NCI-H345 treated with DMSO at 0.1 percent for 48 hours (cell line): ENCODE results near the gene HSF4.

Experiments
- DNase-seq: peaks from one replicate; lab custom pipeline; 2025; ENCODE audit not compliant: unreplicated experiment; lab: John Stamatoyannopoulos, UW

Gene HSF4

DNA sequence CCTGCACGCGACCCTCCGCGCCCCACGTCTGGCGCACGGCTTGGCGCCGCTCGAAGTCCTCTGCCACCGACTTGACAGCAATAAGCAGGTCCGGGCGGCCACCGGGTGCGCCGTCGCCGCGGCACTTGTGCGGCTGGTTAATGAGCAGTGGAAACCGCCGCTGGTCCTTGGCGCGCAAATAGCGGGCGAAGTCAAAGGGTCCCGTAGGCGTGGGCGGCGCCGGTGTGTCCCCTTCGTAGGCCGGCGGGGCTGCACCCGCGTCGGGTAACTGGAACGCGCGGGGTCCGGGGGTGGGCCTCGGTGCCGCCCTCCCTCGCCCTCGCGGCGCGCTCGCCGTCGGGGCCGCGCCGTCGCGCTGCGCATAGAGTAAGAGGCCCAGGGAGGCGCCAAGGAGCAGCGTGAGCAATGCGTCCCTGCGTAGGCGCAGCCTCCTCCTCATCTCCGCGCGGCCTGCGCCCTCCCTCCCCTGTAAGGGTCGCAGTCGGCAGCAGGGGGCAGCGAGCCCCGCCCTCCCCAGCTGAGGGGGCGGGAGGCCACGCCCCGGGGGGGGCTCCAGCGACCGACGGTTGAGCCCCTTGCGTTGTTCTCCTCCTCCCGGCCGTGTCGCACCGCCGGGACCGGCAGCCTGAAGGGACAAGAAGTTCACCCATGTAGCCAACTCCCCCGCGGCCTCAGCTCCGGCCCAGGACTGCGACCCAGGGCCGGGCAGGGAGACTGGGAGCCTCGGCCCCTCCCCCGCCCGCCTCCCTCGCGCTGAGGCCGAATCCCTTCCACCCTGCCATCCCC lies 14.3 kb upstream of the HSF4 start:
- DNase-seq: no peak

DNA sequence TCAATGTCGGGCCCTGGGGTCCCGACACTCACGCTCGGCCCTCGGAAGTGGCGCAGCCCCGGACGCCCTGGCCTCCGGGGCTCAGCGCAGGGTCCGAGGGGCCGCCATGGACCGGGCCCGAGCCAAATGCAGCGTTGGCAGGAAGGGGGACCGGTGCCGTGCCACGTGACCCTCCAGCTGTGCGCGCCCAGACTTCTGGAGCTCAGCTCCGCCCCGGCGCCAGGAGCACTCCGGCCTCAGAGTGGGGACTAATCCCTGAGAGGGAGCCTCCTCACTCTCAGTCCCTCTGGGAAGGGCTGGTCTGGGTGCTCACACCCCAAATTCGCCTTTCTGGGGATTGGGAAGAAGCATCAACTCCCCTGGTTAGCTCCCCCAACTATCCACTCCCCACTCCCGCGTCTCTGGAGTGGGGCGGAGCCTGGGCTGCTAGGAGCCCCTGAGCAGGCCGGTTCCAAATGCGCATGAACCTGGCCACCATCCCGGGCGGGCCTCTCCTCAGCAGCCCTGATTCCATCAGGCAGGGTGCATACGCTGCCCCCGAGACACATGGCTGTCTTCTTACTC lies 13.6 kb upstream of the HSF4 start, which contains the start of gene B3GNT9:
Gene B3GNT9, minus strand, starts transcription at position 166 of the 564 bp plus-strand sequence. CDS start 513 bp downstream, outside the sequence.
- no peak for DNase-seq

DNA sequence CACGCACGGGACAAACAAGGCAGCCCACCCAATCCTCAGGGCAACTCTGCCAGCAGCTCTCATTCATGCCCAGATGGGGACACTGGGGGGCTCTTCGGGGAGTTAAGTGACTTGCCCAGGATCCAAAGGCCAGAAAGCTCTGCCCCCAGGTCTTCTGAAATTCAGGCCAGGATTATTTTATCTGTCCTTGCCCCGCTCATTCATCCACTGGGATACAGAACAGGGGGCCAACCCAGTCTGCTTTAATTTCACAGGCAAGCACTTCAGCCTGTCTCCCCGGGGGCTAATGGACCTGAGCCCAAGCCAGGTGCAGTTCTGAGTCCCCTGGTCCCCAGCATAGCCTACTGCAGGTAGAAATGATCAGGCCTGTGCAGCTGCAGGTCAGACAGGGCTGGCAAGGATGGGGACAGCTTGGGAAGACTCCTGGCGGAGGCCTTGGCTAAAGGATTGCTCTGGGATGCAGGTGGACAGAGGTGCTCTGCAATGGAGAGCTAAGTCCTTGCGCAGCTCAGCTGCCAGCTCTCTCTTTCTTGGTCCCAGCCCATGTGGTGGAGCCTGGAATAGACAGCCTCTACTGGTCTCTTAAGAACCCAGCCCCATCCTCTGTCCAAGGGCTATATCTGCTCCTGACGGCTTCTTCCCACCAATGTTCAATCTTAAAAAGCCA lies 13.0 kb upstream of the HSF4 start:
- DNase-seq: no peak

DNA sequence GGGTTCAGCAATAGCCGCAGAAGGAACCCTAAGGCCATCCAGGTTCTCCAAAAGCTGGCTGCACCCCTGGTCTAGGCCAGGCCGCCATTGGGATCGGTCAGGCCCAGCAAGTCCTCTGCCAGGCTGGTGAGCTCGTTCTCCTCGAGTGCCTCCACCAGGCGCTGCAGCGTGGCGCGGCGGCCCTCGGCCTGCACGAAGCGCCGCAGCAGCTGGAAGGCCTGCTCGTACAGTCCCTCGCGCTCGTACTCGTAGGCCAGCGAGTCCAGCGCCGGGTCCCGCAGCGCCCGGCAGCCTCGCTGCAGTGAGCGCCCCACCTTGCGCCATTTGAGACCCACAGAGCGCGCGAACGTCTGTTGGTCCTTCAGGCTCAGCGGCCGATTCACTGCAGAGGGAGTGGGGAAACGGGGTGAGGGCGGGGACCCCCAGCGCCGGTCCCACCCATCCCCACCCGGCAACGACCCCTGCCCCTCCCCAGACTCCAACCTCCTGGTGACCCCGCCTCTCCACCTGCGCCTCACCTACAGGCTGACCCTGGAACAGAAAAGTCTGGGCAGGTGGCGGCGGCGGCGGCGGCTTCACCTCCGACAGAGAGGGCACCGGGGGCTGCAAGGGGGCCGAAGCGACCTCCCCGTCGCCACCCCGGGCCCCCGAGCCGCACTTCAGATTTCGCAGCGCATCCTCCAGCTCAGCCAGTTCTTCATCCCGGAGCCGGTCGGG lies 9.8 kb upstream of the HSF4 start:
- DNase-seq: no peak

DNA sequence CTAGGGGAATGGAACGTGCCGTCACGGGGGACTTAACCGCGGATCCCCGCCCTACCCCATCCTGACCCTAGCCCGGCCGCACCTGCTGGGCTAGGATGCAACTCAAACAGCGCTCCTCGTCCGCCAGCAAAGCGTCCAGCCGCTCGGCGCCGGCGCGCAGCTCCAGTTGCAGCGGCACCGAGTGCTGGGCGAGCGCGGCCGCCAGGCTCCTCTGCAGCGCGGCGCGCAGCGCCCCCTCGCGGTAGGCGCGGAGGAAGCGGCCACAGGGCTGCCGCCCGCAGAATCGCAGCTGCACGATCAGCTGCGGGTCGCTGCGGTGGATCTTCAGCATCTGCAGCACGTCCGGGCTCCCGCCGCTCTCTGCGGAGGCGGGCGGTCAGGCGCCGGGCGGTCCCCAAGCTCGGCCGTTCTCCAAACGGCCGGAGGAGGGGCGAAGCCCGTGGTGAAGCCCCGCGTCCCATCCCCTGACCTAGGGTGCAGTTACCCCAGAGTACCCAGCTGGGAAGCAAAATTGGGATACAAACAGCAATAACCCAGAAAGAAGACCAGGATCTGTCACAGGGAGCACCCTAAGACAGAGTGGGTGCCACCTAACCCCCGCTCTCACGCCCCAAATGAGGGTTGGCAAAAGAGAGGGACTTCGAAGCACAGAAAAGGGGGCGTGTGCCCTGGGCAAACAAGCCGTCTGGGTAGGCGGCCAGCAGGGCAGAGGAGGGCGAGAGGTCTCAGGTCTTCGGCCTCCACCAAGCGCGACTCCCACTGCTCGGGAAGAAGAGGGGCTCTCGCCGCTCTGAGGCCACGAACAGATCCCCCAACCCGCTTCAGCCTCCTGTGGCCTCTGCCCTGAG lies 9.0 kb upstream of the HSF4 start:
- no peak for DNase-seq

DNA sequence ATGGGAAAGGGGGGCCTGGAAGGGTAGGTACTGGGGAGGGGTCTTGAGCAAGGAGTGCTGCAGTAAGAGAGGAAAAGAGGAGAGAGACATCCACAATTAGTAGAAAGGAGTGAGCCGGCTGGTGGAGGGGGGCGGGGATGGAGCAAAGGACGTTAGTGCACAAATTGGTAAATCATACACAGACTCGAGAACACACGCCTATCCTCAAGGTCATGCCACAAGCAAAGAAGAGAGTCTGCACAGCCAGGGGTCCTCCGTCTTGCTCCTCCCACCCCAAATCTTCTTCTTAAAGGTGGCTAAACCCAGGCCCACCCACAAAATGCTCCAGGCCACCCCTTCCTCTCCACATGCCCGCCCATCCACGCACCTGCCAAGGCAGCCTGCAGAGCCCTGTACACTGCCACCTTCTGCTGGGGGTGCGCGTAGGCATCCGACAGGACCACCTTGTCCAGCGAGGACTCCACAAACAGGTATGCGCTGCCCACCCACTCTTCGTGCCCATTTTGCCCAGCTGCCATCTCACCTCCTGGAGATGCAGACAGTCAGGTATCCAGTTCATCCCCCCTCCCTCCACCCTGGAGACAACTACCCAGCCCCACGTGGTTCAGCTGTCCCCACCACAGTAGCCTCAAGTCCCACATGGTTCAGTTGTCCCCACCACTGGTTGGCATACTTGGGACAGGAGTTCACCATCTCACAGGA lies 8.3 kb upstream of the HSF4 start:
- no peak for DNase-seq

DNA sequence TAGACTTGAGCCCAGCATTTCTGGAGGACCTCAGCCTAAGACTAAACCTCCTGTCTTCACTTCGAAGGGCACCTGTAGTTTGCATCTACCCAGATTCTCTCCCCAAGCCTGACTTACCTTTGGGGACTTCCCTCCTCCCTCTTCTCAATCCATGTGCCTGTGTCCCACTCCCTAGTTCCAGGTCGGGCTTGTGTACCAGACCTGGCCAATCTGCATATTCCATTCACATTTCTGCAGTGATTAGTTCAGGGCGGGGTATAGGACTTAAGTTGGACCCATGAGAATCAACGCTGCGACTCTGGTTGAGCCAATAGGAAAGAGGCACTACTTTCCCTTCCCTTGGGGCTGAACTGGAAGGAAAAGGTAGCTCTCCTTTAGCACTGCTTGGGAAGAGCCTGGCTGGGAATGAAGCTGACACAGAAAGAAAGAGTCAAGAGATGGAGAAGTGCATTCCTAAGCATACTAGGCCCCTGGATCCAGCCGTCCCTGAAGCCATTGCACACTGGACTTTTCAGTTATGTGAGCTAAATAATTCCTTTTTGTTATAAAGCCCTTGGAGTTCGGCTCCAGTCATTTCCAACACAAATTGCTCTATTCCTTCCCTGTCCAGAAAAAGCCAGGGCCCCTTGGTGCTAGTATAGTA lies 7.3 kb upstream of the HSF4 start:
- no peak for DNase-seq

DNA sequence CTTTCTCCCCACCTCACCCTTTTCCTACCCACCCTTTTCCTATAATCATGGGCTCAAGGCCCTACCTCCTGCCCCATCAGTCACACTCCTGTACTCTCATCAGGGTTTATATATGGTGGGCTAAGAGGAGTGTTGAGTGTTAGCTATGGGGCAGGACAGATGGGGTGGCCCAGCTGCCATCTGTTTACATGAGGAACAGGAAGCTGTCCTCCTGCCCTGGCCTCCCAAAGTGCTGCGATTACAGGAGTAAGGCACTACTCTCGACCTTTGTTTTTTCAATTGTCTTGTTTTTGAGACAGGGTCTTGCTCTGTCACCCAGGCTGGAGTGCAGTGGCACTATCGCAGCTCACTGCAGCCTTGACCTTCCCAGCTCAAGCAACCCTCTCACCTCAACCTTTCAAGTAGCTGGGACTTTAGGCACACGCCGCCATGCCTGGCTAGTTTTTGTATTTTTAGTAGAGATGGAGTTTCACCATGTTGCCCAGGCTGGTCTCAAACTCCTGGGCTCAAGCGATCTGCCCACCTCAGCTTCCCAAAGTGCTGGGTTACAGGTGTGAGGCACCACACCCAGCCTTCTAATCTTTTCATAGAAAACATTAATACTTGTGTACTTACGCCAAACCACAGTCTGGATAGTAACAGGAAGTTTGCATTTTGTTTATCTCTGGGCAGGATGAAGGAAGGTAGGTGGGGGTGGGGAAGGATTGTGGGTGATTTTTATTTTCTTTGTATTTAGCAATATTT lies 6.5 kb upstream of the HSF4 start:
- DNase-seq: no peak

DNA sequence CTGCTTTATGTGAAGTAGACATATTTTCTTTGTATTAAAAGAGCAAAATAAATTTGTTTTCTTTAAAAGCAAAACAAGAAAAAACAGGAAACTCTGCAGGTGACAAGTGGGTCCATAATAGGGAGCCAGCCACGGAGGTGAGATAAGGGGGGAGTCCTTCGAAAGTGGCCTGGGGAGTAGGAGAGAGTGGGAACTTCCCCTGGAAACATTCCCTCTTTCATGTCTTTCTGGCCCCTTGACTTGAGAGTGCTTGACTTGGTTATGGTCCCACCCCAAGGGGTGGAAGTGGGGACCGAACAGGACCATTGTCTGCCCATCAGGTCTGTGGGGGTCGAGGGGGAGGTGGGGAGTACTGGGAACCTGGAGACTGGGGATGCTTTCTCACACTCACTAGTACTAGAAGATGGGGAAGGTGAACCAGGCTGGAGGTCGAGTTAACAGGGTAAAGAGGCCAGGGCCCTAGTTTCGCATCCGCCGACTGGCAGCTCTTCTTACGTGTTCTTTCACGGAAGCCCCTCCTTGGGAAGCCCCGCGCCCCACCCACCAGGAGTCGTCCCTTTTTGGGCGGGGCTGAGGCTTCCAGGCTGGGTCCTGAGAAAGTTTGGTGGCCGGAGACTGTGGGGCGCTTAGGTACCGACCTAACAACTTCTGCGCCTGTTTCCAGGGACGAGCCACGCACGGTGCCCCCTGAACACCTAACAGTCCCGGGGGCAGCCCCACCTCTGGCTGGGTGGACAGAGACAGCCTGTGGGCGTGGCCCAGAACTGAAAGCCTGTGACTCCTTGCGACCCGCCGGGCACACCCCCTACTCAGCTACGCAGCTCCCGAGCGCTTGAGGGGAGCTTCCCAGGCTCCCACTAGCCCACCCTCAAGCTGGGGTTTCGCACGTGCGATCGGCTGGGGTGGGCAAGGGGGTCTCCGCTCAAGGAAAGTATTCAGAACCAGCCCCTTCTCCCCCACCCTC lies 5.6 kb upstream of the HSF4 start:
- no peak for DNase-seq

DNA sequence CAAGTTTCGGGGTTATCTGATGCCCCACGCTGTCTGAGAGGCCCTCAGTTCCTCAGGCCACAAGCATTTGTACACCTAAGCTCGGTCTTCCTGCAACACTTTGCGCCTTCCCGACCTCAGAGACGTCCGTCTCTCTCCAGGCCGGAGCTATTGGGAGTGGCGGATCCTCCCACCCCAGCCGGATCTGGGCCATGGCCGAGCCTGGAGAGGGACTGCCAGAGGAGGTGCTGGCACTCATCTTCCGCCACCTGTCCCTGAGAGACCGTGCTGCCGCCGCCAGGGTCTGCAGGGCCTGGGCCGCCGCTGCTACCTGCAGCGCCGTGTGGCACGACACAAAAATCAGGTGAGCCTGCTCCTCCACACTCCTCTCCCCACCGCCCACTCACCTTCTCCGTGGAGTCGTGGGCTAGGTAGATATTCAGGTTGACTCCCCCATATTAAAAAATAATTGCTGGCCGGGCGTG lies 2.9 kb upstream of the HSF4 start:
- DNase-seq: no peak

DNA sequence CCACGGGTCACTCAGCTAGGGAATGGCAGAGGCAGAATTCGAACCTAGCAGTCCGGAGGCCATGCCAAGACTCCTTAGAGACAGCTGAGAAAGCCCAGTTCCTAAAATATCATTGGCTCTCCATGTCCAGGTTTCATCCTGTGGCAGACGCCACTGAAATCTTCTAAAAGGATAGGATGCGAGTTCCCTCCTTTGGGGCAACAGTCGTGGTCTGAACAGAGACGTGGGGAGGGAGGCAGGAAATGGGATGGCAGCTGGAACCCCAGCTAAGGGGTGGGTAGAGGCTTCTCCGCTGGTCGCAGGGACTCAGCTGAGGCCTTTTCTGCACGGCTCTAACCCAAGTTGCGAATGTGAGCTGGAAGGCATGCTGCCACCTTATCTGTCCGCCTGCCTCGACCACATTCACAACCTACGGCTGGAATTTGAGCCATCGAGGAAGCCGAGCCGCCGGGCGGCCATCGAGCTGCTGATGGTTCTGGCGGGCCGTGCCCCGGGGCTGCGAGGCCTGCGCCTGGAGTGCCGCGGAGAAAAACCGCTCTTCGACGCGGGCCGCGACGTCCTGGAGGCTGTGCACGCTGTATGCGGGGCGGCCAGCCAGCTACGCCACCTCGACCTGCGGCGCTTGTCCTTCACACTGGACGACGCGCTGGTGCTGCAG lies 1.9 kb upstream of the HSF4 start:
- no peak for DNase-seq

DNA sequence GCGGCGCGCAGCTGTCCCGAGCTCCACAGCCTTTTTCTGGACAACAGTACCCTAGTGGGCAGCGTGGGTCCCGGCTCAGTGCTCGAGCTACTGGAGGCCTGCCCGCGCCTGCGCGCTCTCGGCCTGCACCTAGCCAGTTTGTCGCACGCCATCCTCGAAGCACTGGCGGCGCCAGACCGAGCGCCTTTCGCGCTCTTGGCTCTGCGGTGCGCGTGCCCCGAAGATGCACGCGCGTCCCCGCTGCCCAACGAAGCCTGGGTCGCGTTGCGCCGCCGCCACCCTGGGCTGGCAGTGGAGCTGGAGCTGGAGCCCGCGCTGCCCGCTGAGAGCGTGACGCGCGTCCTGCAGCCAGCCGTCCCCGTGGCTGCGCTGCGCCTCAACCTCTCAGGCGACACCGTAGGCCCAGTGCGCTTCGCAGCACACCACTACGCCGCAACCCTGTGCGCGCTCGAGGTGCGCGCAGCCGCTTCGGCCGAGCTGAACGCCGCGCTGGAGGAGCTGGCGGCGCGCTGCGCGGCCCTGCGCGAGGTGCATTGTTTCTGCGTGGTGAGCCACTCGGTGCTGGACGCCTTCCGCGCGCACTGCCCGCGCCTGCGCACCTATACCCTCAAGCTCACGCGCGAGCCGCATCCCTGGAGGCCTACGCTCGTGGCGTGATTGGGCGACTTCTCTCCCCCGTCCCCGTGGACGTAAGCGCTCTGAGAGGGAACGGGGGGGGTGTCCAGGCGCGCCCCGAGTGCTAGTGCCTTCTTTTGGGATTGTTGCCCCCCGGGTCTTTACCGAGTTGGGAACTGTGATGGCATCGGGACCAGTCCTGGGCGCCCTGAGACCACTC lies 1.2 kb upstream of the HSF4 start:
- DNase-seq: peak; percentile 51

DNA sequence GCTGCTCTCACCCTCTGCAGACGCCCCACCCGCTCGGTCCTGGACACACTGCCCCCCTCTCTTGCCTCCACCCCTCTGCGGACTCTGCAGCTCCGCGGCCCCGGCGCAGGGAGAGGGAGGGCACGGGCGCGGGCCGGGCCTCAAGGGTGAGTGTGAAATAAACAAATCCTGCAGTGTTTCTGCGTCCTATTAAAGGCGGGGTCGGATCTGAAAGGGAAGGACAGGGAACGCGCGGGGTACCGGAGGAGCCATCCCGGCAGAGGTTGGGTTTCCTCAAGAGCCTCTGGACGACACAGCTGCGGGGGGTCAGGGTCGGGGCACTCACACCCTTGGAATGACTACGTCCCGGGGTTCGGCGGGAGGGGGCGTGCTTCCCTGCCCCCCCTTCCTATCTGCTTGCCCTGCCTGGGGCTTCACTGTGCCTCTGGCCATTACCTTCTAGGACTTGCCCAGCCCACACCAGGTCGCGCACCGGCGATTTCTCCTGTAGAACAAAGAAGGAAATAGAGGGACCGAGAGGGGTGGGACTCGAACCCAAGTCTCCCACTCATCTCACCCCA lies 466 bp upstream of the HSF4 start:
- DNase-seq: no peak

DNA sequence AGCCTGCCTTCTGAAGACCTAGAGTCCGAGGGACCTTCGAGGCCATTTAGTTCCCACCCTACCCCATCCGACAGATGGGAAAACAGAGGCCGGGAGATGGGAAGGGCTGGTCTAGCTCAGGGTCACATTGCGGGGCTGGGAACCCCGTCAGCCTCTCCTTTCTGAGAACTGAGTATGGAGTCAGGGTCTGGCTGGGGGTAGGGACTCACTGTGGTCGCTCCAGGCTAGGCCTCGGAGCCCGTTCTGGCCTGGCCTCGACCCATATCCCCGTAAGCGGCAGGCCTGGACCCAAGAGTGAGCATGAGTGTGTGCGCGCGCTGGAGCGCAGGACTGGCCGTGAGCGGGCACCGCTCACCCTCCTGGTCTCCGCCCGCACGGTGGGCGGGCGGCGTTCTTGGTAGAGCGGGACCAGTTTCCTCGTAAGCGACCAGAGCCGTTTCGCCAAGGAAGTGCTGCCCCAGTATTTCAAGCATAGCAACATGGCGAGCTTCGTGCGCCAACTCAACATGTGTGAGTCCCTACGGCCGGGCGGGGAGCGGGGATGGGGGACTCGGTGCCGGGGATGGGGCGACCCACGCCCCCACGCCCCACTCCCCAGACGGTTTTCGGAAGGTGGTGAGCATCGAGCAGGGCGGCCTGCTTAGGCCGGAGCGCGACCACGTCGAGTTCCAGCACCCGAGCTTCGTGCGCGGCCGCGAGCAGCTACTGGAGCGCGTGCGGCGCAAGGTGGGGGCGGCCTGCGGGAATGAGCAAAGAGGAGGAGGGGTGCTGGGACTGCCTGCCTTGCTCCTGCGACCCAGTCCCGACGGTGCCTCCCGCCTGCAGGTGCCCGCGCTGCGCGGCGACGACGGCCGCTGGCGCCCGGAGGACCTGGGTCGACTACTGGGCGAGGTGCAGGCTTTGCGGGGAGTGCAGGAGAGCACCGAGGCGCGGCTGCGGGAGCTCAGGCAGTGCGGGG lies 855 bp downstream of the HSF4 start:
- DNase-seq: no peak

DNA sequence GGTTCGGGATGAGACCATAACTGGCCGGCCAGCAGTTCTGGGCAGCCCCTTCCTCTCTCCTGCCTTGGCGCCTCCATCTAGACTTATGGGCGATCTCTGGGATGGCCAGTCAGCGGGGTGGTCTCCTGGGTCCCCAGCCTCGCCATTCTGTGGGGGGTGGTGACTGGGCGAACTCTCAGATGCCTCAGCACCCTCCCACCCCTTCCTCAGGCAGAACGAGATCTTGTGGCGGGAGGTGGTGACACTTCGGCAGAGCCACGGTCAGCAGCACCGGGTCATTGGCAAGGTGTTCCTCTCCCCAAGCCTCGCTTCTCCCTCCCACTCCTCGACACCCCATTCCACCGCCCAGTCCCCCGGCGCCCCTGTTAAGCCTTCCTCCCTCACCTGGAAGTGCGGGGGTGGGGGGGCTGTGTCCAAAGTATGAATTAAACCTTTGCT lies 1.6 kb downstream of the HSF4 start:
- no peak for DNase-seq
